Measurements from ENCODE around the gene EQTN.

The EQTN gene

DNA sequence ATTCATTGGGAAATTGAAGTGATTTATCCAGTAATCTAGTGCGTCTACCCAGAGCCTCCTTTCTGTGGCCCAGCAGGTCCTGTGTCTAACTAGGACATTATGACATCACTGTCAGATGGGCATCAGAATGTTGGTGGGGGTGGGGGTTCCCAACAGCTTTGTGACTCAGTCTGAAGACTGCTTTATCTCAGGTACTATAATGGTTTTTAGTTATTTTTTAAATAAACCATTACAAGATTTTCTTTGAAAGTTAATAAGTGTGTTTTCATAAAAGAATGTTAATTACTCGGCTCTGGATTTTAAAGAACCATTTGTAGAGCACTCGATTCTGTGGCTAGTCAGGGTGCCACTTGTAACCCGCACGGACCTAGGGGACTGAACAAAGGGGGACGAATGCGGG lies at the start of gene EQTN:
Gene EQTN, minus strand, starts transcription at position 101 of the 400 bp plus-strand sequence. Its CDS starts 95 bp downstream, at position 6.
- DNase-seq (ENCODE audit: low read depth in 2 of 2) = no peak

DNA sequence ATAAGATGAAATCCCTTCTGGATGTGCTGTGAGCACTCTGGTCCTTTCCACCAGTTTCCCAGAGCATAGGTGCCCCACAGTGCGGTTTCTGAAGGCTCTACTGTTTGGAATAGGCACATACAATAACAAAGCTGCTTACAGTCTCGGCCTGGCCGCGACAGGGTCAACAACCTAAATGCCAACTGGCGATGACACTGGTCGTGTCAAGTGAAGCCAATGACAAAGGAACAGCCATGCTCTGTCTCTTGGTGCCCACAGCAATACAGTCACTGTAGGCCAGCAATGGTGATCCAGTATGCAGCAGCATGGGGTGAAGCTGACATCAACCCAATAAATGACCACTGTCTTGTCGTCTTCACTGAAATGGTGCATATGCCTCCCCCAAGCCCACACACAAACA lies 47.8 kb upstream of the EQTN start:
- no peak for DNase-seq (ENCODE audit: low read depth in 2 of 2)

DNA sequence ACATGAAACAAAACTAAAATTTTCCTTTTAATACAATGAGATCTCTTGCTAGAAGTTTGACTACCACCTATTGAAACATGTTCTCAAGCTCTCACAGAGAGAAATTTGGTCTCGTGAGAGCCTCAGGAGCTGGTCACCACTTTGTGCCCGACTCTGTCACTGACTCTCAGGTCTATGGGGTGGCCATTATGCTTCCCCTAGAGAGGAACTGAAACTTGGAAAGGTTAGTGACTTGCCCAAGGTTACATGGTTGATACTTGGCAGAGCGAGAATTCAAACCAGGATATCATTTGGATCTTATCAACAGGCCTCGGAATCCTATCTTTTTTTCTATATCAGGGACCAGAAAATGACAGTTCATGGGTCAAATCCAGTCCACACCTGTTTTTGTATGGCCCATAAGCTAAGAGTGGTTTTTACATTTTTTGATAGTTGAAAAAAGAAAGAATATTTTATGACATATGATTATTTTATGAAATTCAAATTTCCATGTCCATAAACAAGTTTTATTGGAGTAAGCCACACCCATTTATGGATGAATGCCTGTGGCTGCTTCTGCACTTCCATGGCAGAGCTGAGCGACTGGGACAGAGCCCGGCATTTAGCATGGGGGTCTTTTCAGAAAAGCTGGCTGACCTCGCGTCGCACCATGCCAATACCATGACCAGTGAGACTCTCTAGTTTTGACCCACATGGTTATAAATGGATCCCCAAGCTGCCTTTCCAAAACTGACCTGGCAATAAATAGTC lies 44.8 kb upstream of the EQTN start:
- DNase-seq (ENCODE audit: low read depth in 2 of 2) = no peak

DNA sequence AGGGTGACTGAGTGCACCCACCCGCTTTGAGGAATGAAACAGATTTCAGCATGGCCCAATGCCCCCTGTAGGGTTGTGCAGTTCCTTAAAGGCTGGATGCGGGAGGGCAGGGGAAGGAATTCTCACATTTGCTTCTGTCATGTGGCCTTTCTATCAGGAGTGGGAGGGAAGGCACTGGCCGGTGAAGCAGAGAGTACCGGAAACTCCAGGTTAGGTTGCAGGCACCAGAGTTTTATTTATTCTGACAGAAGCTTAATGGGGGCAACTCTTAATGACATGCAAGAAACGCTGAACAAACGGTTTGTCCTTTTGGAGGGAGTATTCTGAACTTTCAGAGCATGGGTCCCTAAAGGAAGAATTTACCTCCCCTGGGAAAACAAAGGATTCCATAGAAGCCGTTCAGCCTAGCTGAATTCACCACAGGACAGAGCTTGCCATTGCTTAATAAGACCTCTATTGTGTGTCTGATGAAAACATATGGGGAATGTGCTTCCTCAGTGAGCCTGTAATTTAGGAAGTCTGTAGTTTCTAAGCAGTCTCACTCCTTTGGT lies 44.1 kb upstream of the EQTN start:
- no peak for DNase-seq (ENCODE audit: low read depth in 2 of 2)

DNA sequence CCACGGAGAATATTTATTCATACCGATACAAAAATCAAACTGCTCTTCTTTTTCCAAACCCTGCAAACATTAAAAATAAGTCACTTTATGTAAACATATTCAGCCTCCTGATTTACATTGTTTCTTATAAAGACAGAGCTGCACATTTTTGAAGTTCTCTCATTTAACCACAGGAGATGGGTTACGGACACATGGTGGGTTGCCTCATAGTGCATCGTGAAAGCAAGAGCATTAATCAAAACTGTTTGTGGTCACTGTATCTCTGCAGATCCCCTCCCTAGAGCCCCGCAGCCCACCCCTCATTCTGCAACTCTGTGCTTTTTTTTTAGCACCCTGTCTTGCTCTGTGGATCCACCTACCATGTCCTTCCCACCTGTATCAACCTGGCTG lies 43.3 kb upstream of the EQTN start:
- no peak for DNase-seq (ENCODE audit: low read depth in 2 of 2)

DNA sequence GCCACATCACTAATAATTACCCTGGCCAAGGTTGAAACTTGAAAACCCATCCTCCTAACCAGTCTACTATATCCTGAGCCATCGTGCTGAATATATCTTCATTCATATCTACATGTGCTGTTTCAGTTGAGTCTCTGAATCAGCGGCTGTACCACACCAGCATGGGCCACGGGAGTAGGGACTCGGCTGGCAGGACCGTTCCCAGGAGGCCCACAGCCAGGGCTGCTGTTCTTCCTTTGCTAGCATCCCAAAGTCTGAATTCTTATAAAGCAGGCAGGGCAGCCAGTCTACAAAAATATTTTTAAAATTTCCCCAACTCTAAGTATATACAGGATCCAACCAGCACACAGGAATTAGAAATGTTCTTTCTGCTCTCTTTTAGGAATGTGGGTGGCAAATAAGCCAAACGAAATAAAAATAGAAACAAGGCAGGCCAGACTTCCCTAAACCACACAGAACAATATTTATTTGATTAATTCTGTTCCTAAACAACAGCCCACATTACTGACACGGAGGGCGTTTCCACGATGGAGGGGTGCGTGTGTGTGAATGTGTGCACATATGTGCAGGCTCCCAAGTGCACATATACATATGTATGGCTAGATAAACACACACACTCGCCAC lies 42.8 kb upstream of the EQTN start:
- DNase-seq (ENCODE audit: low read depth in 2 of 2) = no peak

DNA sequence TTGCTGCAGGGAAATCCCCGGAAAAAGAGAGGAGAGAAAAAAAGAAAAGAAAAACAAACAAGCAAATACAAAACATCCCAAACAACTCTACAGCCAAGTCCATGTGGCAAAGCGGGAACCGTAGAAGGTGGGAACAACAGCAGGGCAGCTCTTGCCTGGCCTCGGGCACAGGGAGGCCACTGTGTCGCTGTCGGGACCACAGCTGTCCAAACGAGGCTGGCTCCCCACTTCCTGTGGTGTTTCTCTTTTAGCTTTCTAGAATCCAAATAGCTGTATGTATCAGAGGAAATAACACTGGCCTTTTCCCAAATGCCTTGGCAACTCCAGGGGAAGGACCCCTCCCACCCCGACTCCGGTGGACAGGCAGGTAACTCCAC lies 41.6 kb upstream of the EQTN start:
- DNase-seq (ENCODE audit: low read depth in 2 of 2) = no peak

DNA sequence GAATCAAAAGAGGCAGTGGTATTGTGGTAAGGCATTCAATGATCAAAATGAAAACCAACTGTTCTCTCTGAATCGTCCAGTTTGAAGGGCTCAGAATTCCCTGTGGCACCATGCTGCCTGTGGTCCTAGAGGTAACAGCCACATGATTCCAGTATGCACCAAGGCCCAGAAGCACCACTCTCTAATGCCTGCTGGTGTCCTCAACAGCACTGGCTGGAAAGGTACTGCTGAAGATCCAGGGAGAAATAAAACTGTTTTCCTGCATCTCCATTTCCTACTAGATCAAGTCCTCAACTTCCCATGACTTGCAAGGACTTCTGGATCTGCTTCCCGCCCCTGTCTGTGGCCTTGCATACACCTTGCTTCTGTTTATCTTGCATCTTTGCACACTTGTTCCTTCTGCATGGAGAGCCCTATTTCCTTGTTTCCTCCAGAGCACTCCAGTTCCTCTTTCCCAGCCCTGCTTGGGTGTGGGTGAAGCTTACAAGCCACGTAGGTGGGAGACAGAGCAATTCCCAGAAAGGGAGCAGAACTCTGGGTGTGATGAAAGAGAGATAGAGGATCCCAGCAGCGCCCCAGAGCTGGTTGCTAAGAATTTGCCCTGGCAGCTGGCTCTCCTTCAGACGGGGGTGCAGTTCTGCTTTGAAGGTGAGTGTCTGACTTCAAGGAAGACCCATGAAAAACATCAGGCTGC lies 41.0 kb upstream of the EQTN start:
- no peak for DNase-seq (ENCODE audit: low read depth in 2 of 2)

DNA sequence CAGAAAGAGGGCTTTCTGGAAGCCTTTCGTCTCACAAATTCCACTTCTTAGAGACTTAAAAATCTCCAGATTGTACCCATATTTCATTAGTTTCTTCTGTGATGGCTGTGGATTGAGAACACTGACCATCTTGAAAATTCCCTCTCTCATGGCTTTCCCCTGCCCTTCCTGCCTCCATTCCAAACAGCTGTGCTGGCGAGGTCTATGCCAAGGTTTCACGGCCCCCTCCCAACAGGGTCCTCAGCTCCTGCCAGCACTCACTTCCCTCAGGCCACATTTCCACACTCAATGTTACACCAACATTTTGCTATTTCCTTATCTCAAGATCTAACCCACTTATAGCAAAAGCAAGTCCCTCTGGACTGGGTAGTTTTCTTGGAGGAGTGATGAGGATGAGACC lies 40.3 kb upstream of the EQTN start:
- DNase-seq (ENCODE audit: low read depth in 2 of 2) = no peak

DNA sequence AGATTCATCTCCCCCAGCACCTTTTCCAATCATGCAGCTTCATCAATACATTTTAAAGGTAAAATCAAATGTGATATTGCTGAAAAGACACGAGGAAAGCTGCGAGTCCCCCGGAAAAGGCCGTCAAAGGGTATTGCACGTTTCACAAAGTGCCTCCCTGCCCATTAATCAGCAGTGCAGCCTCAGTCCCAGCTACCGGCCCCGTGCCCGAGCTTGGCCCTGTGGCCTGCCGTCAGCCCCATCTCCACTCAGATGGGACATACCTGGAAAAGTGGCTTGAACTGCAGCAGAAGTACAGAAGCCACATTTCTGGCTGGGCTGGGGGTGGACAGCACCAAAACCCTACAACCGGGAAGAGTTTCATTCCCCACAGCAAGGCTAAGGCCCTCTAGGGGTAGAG lies 39.9 kb upstream of the EQTN start:
- no peak for DNase-seq (ENCODE audit: low read depth in 2 of 2)

DNA sequence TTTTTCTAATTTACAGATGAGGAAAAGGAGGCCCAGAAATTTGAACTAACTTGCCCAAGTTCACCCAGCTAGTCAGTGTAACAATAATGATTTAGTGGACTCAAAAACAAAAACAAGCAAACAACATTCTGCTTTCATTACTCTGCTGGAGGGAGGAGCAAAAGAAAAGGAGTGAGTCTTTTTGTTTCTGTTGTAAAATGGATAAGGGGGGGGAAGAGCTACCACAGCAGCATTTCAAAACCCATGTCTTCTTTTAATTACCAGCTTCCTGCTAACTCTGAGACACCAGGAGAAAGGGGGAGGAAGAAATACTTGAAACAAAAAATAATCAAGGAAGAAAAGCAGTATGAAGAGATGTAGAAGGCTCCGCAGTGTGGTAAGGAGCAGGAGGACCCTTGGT lies 39.2 kb upstream of the EQTN start:
- no peak for DNase-seq (ENCODE audit: low read depth in 2 of 2)

DNA sequence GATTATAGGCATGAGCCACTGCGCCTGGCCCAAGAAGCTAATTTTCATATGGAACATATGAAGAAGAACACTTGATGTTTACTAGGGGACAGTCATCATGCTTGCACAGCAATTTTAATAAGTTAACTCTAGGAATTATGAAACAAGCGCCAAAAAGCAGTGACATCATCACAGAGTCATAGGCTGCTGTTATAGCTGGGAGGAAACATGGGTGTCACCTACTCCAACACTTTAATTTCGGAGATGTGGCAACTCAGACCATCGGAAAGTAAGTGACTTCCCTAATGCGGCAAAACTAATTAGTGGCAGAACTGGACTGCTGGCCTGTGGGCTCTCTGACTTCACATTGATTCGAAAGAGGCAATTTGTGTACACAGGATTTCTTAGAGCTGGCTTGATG lies 38.1 kb upstream of the EQTN start:
- no peak for DNase-seq (ENCODE audit: low read depth in 2 of 2)

DNA sequence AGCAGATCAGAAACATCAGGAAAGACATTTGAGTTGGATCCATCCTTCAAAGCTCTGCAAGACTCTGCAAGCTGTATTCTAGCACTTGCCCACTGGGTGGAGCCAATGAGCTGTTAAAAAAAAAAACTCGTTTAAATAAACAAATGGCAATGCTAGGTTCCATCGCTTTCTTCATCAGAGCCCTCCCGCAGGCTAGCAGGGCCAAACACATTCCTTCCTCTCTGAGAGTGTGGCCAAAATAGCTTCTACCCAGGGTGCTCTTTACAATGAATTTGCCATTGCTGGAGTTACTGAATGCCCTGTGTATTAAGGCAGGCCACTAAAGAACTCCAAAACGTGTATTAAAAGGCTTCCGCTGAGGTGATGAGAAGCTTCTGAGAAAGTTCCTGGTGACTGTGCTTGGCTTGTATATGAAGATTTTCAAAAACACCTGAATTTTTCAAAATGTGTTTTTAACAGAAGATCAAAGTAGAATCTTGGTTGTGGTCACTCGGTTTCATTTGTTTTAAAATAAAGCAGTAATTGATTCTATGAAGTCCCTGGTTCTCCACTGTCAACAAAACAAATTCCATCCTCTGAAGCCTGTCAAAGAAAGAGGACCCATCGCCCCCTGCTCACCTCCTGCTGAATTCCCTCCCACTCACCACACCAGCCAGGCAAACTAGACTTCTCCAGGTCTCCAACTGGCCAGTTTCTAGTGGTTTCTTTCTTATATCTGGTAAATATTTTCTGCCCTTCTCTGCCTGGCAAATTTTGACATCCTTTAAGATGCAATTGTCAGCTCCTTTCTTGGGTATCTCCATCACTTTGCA lies 36.5 kb upstream of the EQTN start:
- DNase-seq (ENCODE audit: low read depth in 2 of 2) = peak in 1 of 2 donors; percentile 13

DNA sequence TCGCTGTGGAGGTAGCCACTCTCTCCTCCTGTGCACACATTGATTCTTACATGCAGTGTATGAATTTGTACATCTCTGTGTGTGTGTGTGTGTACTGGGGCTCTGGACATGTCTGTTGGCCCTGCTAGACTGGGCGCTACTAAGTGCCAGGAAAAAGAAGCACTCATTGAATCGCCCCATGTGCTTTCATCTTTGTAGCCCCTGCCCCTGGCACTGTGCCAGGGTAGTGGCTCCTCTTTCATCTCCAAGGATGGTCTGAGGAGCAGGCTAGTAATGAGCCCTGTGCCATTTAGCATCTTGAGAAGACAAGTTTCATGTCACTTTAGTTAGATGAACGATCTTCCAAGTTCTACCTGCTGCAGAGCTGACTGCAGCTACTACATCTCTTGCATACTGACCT lies 34.4 kb upstream of the EQTN start:
- no peak for DNase-seq (ENCODE audit: low read depth in 2 of 2)

DNA sequence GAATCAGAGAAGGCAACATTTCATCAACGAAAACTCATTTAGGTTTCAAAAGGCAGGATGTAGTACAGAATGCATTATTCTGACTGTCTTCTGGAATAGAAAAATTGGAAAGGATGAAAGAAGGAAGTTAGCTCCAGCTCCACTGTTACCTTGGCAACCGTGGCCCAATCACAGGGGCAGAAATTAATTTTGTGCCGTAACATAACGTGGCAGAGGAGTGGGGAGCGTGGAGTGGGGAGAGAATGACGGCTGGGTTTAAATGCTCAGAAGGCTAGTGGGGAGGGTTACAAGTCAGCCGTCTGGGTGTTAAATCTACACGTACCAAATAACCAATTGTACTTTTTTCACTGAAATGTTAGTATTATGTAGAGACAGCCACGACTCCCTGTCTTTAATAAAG lies 32.3 kb upstream of the EQTN start:
- no peak for DNase-seq (ENCODE audit: low read depth in 2 of 2)

DNA sequence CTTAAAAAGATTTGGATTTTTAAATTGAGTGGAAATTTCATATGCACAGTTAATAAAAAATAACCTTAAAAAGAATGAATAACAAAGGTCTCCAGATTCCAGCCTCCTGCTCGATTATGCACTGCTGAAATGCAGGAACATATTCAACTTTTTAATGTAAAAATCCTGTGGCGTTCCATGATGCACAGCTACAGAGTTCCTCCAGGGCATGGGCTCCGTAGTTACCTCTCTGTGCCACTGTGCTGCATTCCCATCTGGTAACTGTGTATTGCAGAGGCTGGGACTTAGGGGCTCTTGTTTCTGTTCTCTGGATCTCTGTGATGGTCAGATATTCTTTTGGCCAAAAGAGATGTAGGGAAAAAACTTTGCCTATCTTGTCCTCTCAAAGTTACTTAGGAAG lies 31.5 kb upstream of the EQTN start:
- no peak for DNase-seq (ENCODE audit: low read depth in 2 of 2)

DNA sequence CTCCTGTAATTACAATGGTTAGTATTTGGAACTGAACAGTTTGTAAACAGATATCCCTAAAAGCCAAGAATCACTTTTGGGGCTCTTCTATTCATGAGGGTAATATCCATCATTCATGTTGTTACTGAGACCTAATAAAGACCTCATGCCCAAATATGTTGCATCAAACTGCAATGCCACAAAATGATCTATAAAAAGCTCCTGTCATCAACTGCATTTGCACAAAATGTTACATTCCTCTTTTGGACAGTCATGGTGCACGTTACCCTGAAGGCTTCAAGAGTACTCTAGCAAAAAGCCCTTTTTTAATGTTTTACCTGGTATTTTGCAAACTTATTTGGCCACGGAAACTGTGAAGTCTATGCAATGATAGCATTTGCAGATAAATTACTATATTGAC lies 14.2 kb upstream of the EQTN start:
- no peak for DNase-seq (ENCODE audit: low read depth in 2 of 2)

DNA sequence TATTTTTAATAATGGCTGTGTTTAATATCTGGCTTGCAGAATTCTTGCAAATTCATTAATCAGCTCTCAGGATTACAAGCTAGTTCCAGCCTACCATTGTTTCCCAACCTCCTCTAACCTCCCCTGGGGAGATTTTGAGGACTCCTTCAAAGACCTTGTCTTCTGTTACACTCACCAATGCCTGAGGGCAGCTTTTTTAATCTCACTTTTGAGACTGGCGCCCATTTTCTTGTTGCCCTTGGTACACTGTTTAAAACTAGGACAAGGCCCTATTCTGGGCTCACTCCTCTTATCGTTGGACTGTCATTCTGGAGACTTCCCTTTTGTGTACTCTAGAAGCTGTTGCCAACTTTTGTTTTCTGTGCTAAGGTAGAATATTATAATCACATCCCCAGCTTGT lies 13.6 kb upstream of the EQTN start:
- DNase-seq (ENCODE audit: low read depth in 2 of 2) = no peak

DNA sequence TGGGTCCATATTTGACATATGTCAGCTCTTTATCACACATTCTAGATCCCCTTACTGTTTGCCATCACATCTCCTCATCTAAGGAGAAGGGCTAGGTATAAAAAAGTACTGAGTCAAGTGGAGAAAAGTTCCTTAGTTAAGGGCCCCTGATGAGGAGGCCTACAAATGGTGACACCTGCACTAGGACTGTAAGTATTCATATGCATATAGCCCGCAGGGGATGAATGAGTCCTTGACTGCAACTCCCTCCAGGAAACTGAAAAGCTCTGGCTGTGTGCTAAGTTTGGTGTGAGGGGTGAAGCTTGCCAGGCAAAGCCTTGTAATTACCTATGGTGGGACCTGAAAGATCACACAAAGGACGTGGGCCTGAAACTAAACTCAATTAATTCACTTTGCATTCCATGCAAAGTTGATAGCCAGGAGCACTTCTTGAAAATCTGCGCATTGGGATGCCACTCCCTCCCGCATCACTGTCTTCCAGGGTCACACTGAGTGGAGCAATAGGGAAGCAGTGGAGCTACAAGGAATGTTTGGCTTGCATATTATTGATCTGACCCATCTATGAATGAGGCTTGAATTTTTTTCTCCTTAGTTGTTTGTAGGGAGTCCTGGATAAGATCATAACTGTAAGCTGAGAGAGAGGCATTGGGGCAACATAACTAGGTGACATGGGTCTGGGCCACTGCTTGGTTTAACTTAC lies 11.9 kb upstream of the EQTN start:
- no peak for DNase-seq (ENCODE audit: low read depth in 2 of 2)

DNA sequence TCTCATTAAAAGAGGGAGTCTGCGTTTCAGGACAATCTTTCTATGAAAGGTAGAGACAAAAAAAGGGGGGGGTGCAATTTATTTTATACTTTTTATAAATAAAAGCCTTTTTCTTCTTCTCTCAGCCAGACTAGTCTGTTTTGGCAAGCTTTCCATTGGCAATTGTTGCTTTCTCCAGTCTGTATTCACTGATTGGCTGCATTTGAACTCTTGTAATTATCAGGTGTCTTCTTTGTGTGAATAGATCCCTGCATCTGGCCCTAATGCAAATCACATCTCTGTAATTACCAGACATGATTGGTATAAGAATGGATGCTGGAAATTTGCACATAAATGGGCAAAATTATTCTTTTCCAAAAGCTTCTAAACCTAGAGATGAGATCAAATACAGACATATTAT lies 7.6 kb upstream of the EQTN start:
- DNase-seq (ENCODE audit: low read depth in 2 of 2) = no peak

DNA sequence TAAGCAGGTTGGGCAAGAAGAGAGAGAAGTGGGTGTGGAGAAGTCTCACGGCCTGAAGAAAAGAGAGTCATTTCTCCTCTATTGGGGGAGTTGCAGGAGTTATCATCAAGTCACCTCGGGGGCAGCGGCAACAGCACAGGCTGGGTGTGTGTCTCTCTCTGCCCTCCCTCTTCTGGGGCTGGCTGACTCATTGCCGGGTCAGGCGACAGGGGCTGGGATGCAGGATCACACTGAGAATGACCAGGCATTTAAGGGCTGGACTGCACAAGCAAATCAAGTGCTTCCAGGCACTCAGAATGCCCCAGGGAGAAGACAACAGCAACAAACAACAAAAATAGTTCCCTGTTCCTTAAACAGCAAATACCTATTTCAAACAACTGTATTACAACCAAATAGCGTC lies 6.3 kb upstream of the EQTN start:
- DNase-seq (ENCODE audit: low read depth in 2 of 2) = no peak

DNA sequence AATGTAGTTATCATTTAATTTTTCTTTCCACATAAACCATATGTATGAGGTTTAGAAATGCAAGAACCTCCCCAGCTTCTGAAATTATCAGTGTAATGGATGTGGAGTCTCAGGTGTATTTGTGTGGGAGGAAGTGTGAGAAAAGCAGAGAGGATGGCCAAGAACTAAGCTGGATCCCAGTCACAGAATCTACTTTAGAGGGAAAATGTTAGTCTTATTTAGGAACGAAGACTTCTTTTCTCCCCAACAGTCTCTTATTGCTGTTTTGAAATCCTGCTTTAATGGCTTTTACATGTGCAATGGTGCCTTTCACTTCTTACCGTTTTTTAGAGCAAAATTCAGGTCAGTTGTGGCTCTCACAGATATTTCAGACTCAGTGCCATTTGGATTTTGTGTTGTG lies 3.0 kb downstream of the EQTN start:
- DNase-seq (ENCODE audit: low read depth in 2 of 2) = no peak
